PC-3 (cell line): ENCODE data around the gene SPATC1L. TPM values are rescaled to one million over a fixed set of nuclear protein-coding genes. Genes with fewer than 3 reads are reported as not detected.

Experiments
- ATAC-seq: fragments of 200-7000 bp; cut with Tn5 transposase; 2 replicates; pipeline ENCODE4 v1.9.1; 2020; ENCODE audit warnings: mild to moderate bottlenecking, moderate library complexity
- BruUV-seq: library from RNA; stranded (reverse); fragments of 400-500 nt; replicated peaks from 2 replicates; lab custom pipeline; 2021; lab: Mats Ljungman, UMichigan
- CTCF ChIA-PET: fragments of 300-600 bp; sonication (Branson Sonifier 250); formaldehyde crosslinking; loops from one replicate; lab custom pipeline; 2022; ENCODE audit warnings: antibody characterized with exemption; lab: Charles Lee
- POLR2A ChIA-PET: fragments of 300-600 bp; sonication (Branson Sonifier 250); formaldehyde crosslinking; loops from one replicate; lab custom pipeline; 2022; ENCODE audit warnings: antibody characterized with exemption; ENCODE audit not compliant: unreplicated experiment; lab: Charles Lee
- DNase-seq: peaks from one replicate; pipeline ENCODE4 v3.0.0-alpha.2; 2015
- H2AFZ ChIP-seq: fragments of 300-600 bp; sonication (generic); 2 replicates; pipeline ENCODE4 v1.6.0; 2016; ENCODE audit warnings: antibody characterized with exemption, low read length
- H3F3A ChIP-seq: fragments of 300-600 bp; sonication (generic); one replicate; pipeline ENCODE4 v1.6.0; 2017; ENCODE audit warnings: antibody characterized with exemption, low read length, control low read depth, mild to moderate bottlenecking; ENCODE audit not compliant: unreplicated experiment
- H3K27ac ChIP-seq: fragments of 300-600 bp; sonication (generic); 2 replicates; pipeline ENCODE4 v1.5.1; 2016; ENCODE audit warnings: mild to moderate bottlenecking, low read length
- H3K27me3 ChIP-seq: fragments of 300-600 bp; sonication (generic); 2 replicates; pipeline ENCODE4 v1.6.1; 2016; ENCODE audit warnings: low read length, mixed read lengths
- H3K36me3 ChIP-seq: fragments of 300-600 bp; sonication (generic); 2 replicates; pipeline ENCODE4 v1.6.1; 2016; ENCODE audit warnings: low read depth, mixed run types, low read length, mixed read lengths
- H3K4me1 ChIP-seq: fragments of 300-600 bp; sonication (generic); 2 replicates; pipeline ENCODE4 v1.5.1; 2016; ENCODE audit warnings: low read length; ENCODE audit not compliant: insufficient read depth
- H3K4me2 ChIP-seq: fragments of 300-600 bp; sonication (generic); 2 replicates; pipeline ENCODE4 v1.6.0; 2016; ENCODE audit warnings: low read length
- H3K4me3 ChIP-seq: fragments of 300-600 bp; sonication (generic); 2 replicates; pipeline ENCODE4 v1.5.1; 2016; ENCODE audit warnings: mild to moderate bottlenecking, low read length, mixed read lengths
- H3K79me2 ChIP-seq: fragments of 300-600 bp; sonication (generic); 2 replicates; pipeline ENCODE4 v1.6.1; 2017; ENCODE audit warnings: low read length, mixed read lengths
- H3K9ac ChIP-seq: fragments of 300-600 bp; sonication (generic); 2 replicates; pipeline ENCODE4 v1.6.0; 2016; ENCODE audit warnings: mild to moderate bottlenecking, low read length
- H3K9me2 ChIP-seq: fragments of 300-600 bp; sonication (generic); replicated peaks from 2 replicates; pipeline ENCODE4 v1.6.1; 2016; ENCODE audit warnings: mixed run types, low read length, mixed read lengths
- H3K9me3 ChIP-seq: fragments of 300-600 bp; sonication (generic); 2 replicates; pipeline ENCODE4 v1.6.1; 2016; ENCODE audit warnings: low read length, mixed read lengths
- H4K20me1 ChIP-seq: fragments of 300-600 bp; sonication (generic); 2 replicates; pipeline ENCODE4 v1.6.1; 2016; ENCODE audit warnings: low read length, mixed read lengths
- EZH2 ChIP-seq: fragments of 300-600 bp; sonication (generic); IDR thresholded peaks from one replicate; pipeline ENCODE4 v1.6.1; 2017; ENCODE audit warnings: antibody characterized with exemption, mild to moderate bottlenecking, low read length; ENCODE audit not compliant: unreplicated experiment
- EZH2phosphoT487 ChIP-seq: fragments of 300-600 bp; sonication (generic); IDR thresholded peaks from 2 replicates; pipeline ENCODE4 v1.6.1; 2018; ENCODE audit warnings: mild to moderate bottlenecking, antibody characterized with exemption, low read length, borderline replicate concordance
- intact Hi-C: fragments of 100-400 bp; cut with micrococcal nuclease; formaldehyde crosslinking; loops from 2 replicates; pipeline ENCODE4 v1.9.0; 2023
- total RNA-seq: library from RNA; depleted of rRNA; stranded (reverse); fragments of >200 nt; gene quantifications from 2 replicates; pipeline ENCODE4 v1.2.3, GENCODE V29; 2014
- TF ChIP-seq, protein P1 (sequence below): fragments of 300-600 bp; sonication (generic); conservative IDR thresholded peaks from 2 replicates; pipeline ENCODE4 v1.5.1; 2017; ENCODE audit warnings: antibody characterized with exemption, low read depth, mild to moderate bottlenecking, low read length

SPATC1L gene
- total RNA-seq, 1 experiment from 2014 or later, result 41.7 TPM

- CTCF ChIA-PET, result interaction anchor here (0.7 to 2.5 kb wide), 2 partner anchors 9 to 36 kb away, joined by 3 to 12 read pairs; no protein-coding TSS in a partner anchor
- BruUV-seq, result no TSS peak
- H3K27ac ChIP-seq, result no peak overlapping the region
Measured at GRCh38 chr21:46152927-46153246, 31.4 kb downstream of the SPATC1L start.

DNA sequence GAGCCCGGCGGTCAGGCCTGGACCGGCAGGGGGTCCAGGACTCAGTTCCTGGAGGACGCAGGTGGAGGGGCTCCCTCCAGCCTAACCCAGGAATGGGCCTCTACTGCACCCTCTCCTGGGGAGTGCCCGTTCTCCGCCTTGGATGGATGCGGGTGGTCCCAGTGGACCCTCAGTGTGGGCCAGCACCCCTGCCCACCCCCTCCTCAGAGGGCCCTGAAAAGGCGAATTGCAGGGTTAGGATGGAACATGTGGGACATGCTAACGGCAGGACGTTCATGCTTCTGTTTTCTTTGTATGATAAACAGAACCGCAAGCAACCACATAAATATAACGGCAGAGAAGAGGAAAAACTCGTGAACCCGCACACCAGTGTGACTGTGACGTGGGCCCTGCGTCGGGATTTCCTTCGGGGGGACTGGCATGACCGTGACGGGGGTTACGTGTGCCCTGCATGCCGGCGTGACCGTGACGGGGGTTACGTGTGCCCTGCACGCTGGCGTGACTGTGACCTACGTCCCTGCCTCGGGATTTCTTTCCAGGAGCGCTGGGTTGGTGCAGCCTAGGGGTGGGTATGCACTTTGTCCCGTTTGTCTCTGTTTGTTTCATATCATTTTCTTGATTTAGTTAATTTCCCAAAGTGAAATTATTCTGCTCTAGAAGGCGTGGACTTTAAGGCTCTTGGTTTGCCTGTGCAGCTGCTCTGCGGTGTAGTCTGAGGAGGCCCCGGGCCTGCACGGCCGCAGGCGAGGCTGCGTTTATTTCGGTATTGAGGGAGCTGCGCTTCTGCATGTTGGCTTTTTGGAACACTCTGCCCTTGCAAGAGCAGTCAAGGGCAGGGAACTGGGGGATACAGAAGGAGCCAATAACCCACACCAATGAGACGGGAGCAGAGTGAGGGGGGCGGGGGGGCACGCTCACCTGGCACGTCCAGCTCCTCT is 32.0 kb downstream of the SPATC1L start:
- DNase-seq (no peak), ATAC-seq (no peak)
- BruUV-seq, result TSS peak; percentile 34
- intact Hi-C loops, result no loop called here
- Histone ChIP-seq H3K4me3 (no peak overlapping the region), H4K20me1 (no peaks in the 10 kb centered on the region), H2AFZ (no peak overlapping the region), H3K4me2 (no peak overlapping the region), H3K4me1 (0 out of 2 replicates have a peak, but pooled peaks cover 4% of the 10 kb centered on the region), H3K9ac (no peak overlapping the region), H3K27me3 (no peaks in the 10 kb centered on the region), H3K9me3 (no peaks in the 10 kb centered on the region), H3K36me3 (no peaks in the 10 kb centered on the region), H3K27ac (no peak overlapping the region), H3F3A (peaks cover under 1% of the 10 kb centered on the region), H3K79me2 (no peaks in the 10 kb centered on the region), H3K9me2 (no peaks in the 10 kb centered on the region)
- ChIA-PET POLR2A (no interaction called here), CTCF (interaction anchor here (2.5 kb wide), 1 partner anchor 9 kb away, joined by 12 read pairs; no protein-coding TSS in a partner anchor)
- TF ChIP-seq EZH2phosphoT487 (no peak), EZH2 (no peak)
- TF ChIP-seq, protein P1, sequence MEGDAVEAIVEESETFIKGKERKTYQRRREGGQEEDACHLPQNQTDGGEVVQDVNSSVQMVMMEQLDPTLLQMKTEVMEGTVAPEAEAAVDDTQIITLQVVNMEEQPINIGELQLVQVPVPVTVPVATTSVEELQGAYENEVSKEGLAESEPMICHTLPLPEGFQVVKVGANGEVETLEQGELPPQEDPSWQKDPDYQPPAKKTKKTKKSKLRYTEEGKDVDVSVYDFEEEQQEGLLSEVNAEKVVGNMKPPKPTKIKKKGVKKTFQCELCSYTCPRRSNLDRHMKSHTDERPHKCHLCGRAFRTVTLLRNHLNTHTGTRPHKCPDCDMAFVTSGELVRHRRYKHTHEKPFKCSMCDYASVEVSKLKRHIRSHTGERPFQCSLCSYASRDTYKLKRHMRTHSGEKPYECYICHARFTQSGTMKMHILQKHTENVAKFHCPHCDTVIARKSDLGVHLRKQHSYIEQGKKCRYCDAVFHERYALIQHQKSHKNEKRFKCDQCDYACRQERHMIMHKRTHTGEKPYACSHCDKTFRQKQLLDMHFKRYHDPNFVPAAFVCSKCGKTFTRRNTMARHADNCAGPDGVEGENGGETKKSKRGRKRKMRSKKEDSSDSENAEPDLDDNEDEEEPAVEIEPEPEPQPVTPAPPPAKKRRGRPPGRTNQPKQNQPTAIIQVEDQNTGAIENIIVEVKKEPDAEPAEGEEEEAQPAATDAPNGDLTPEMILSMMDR, result no peak

More at GRCh38 chr21:46152927-46153246, 31.4 kb downstream of the SPATC1L start:
- intact Hi-C loops, result no loop called here
- H2AFZ ChIP-seq, result no peak overlapping the region
- peak; percentile 39 for ATAC-seq
- no peak for DNase-seq
- POLR2A ChIA-PET, result no interaction called here
- no peaks in the 10 kb centered on the region for H3K9me3 ChIP-seq
- TF ChIP-seq, protein P1, result no peak
- no peak for TF ChIP-seq EZH2
- TF ChIP-seq EZH2phosphoT487, result no peak
- H3K4me1 ChIP-seq, result 0 out of 2 replicates have a peak, but pooled peaks cover 4% of the 10 kb centered on the region
- peak overlapping the region; percentile 32 for H3K4me2 ChIP-seq
- H3K9ac ChIP-seq, result no peak overlapping the region
- H3K4me3 ChIP-seq, result no peak overlapping the region
- H4K20me1 ChIP-seq, result no peaks in the 10 kb centered on the region
- H3K9me2 ChIP-seq, result no peaks in the 10 kb centered on the region
- no peaks in the 10 kb centered on the region for H3K79me2 ChIP-seq
- no peaks in the 10 kb centered on the region for H3K36me3 ChIP-seq
- no peaks in the 10 kb centered on the region for H3K27me3 ChIP-seq
- H3F3A ChIP-seq, result no peaks in the 10 kb centered on the region
